DOHH2 (cell line): ENCODE measurements around the gene CHCHD3.

Source experiments
- H3F3A ChIP-seq: fragments of 200-600 bp; sonication (generic), shearing (Covaris generic); 2 replicates; pipeline ENCODE4 v1.6.0; 2016; ENCODE audit warnings: antibody characterized with exemption, mild to moderate bottlenecking; ENCODE audit not compliant: control insufficient read depth, insufficient read depth
- H3K27ac ChIP-seq: fragments of 200-600 bp; sonication (generic); 2 replicates; pipeline ENCODE4 v1.5.1; 2014; ENCODE audit warnings: low read depth, mild to moderate bottlenecking, low read length, moderate library complexity
- H3K27me3 ChIP-seq: fragments of 200-600 bp; sonication (generic); 2 replicates; pipeline ENCODE4 v1.6.1; 2014; ENCODE audit warnings: mild to moderate bottlenecking, low read length, mixed read lengths; ENCODE audit not compliant: control insufficient read depth
- H3K36me3 ChIP-seq: fragments of 200-600 bp; sonication (generic); 2 replicates; pipeline ENCODE4 v1.6.1; 2014; ENCODE audit warnings: mild to moderate bottlenecking, low read length, moderate library complexity, mixed read lengths; ENCODE audit not compliant: control insufficient read depth
- H3K4me1 ChIP-seq: fragments of 200-600 bp; sonication (generic); 2 replicates; pipeline ENCODE4 v1.6.1; 2014; ENCODE audit warnings: mild to moderate bottlenecking, low read length, mixed read lengths; ENCODE audit not compliant: control insufficient read depth
- H3K4me2 ChIP-seq: fragments of 200-600 bp; sonication (generic); 2 replicates; pipeline ENCODE4 v1.6.0; 2014; ENCODE audit warnings: mild to moderate bottlenecking, low read length, moderate library complexity
- H3K4me3 ChIP-seq: fragments of 200-600 bp; sonication (generic); 2 replicates; pipeline ENCODE4 v1.5.1; 2014; ENCODE audit warnings: mild to moderate bottlenecking, low read length, mixed read lengths
- H3K79me2 ChIP-seq: fragments of 200-600 bp; sonication (generic); 2 replicates; pipeline ENCODE4 v1.6.1; 2014; ENCODE audit warnings: mild to moderate bottlenecking, low read length, mixed read lengths; ENCODE audit not compliant: control insufficient read depth
- H3K9me2 ChIP-seq: fragments of 200-600 bp; sonication (generic); replicated peaks from 2 replicates; pipeline ENCODE4 v1.6.1; 2014; ENCODE audit warnings: mild to moderate bottlenecking, low read length, mixed read lengths; ENCODE audit not compliant: control insufficient read depth
- H3K9me3 ChIP-seq: fragments of 200-600 bp; sonication (generic); 2 replicates; pipeline ENCODE4 v1.6.1; 2014; ENCODE audit warnings: antibody characterized with exemption, low read length, mixed read lengths; ENCODE audit not compliant: control insufficient read depth, insufficient read depth
- H4K20me1 ChIP-seq: fragments of 200-600 bp; sonication (generic); 2 replicates; pipeline ENCODE4 v1.6.0; 2014; ENCODE audit warnings: low read depth, mild to moderate bottlenecking, antibody characterized with exemption, low read length, moderate library complexity; ENCODE audit not compliant: control insufficient read depth, insufficient read depth
- CTCF ChIP-seq: fragments of 200-600 bp; sonication (generic); IDR thresholded peaks from one replicate; pipeline ENCODE4 v1.5.1; 2014; ENCODE audit warnings: antibody characterized with exemption, mild to moderate bottlenecking, low read depth, low read length; ENCODE audit not compliant: poor library complexity, severe bottlenecking
- EZH2phosphoT487 ChIP-seq: fragments of 200-600 bp; sonication (generic); IDR thresholded peaks from 2 replicates; pipeline ENCODE4 v1.6.1; 2017; ENCODE audit warnings: borderline replicate concordance, mild to moderate bottlenecking, antibody characterized with exemption, low read length, moderate library complexity, mixed read lengths

The CHCHD3 gene

GRCh38 chr7:133016604-133017003 lies 65.3 kb downstream of the CHCHD3 start:
- H3K9me3 ChIP-seq: no peaks in the 10 kb centered on the region
- no peak overlapping the region for H3K4me2 ChIP-seq
- no peaks in the 10 kb centered on the region for H3F3A ChIP-seq
- H3K36me3 ChIP-seq: peaks cover 22% of the 10 kb centered on the region; the same call in 1 of the 2 replicates
- no peak overlapping the region for H3K27ac ChIP-seq
- TF ChIP-seq CTCF (no peak), EZH2phosphoT487 (no peak)
- no peak overlapping the region for H3K4me3 ChIP-seq
- peaks cover 16% of the 10 kb centered on the region for H3K79me2 ChIP-seq
- no peaks in the 10 kb centered on the region for H4K20me1 ChIP-seq
- no peaks in the 10 kb centered on the region for H3K9me2 ChIP-seq
- no peaks in the 10 kb centered on the region for H3K4me1 ChIP-seq
- no peaks in the 10 kb centered on the region for H3K27me3 ChIP-seq

- Histone ChIP-seq H4K20me1 (no peaks in the 10 kb centered on the region), H3K9me2 (no peaks in the 10 kb centered on the region), H3K27me3 (no peaks in the 10 kb centered on the region), H3K4me2 (no peak overlapping the region), H3K4me1 (no peaks in the 10 kb centered on the region), H3F3A (no peaks in the 10 kb centered on the region), H3K36me3 (peaks cover 22% of the 10 kb centered on the region; the same call in 1 of the 2 replicates), H3K79me2 (peaks cover 16% of the 10 kb centered on the region), H3K27ac (no peak overlapping the region), H3K9me3 (no peaks in the 10 kb centered on the region), H3K4me3 (no peak overlapping the region)
- no peak for TF ChIP-seq EZH2phosphoT487
- TF ChIP-seq CTCF: no peak
These were observed 66.0 kb downstream of the CHCHD3 start for GRCh38 chr7:133015888-133016287.

- Histone ChIP-seq H3K4me3 (no peak overlapping the region), H3K27me3 (no peaks in the 10 kb centered on the region), H3K9me3 (no peaks in the 10 kb centered on the region), H3F3A (no peaks in the 10 kb centered on the region), H3K4me1 (no peaks in the 10 kb centered on the region), H3K36me3 (peaks cover 11% of the 10 kb centered on the region; the same call in 1 of the 2 replicates), H3K79me2 (peaks cover 25% of the 10 kb centered on the region), H4K20me1 (no peaks in the 10 kb centered on the region), H3K9me2 (no peaks in the 10 kb centered on the region), H3K4me2 (no peak overlapping the region), H3K27ac (no peak overlapping the region)
- no peak for TF ChIP-seq CTCF
- TF ChIP-seq EZH2phosphoT487: no peak
These were observed 70.1 kb downstream of the CHCHD3 start for GRCh38 chr7:133011746-133012145.
